H9 (cell line): ENCODE data around the gene SETBP1. TPM values are rescaled to one million over a fixed set of nuclear protein-coding genes. Genes with fewer than 3 reads are reported as not detected.

ENCODE experiments used
- DNase-seq: peaks from one replicate; pipeline ENCODE4 v3.0.0-alpha.2; 2017
- H2AFZ ChIP-seq: one replicate; pipeline ENCODE4 v1.6.1; 2013; ENCODE audit warnings: mild to moderate bottlenecking, low read length, control low read depth, moderate library complexity
- H2AK5ac ChIP-seq: 2 replicates; pipeline ENCODE4 v1.6.1; 2013; ENCODE audit warnings: low read length, control low read depth, mixed read lengths; ENCODE audit not compliant: insufficient read length
- H2BK120ac ChIP-seq: one replicate; pipeline ENCODE4 v1.6.1; 2013; ENCODE audit warnings: low read depth, mild to moderate bottlenecking, low read length, control low read depth, inconsistent platforms; ENCODE audit not compliant: poor library complexity, severe bottlenecking
- H2BK12ac ChIP-seq: 2 replicates; pipeline ENCODE4 v1.6.1; 2013; ENCODE audit warnings: low read length, control low read depth, mixed read lengths, low read depth; ENCODE audit not compliant: insufficient read length
- H2BK15ac ChIP-seq: 2 replicates; pipeline ENCODE4 v1.6.1; 2013; ENCODE audit warnings: low read depth, low read length, control low read depth
- H2BK20ac ChIP-seq: one replicate; pipeline ENCODE4 v1.6.1; 2013; ENCODE audit warnings: low read depth, mild to moderate bottlenecking, low read length, control low read depth, inconsistent platforms; ENCODE audit not compliant: poor library complexity, severe bottlenecking
- H2BK5ac ChIP-seq: 2 replicates; pipeline ENCODE4 v1.6.1; 2013; ENCODE audit warnings: low read length, control low read depth, mixed read lengths; ENCODE audit not compliant: insufficient read length
- H3K14ac ChIP-seq: 2 replicates; pipeline ENCODE4 v1.6.1; 2013; ENCODE audit warnings: low read length, control low read depth; ENCODE audit not compliant: insufficient read depth
- H3K18ac ChIP-seq: 2 replicates; pipeline ENCODE4 v1.6.1; 2013; ENCODE audit warnings: low read depth, mild to moderate bottlenecking, mixed read lengths, low read length, control low read depth; ENCODE audit not compliant: insufficient read length
- H3K23ac ChIP-seq: 2 replicates; pipeline ENCODE4 v1.6.1; 2013; ENCODE audit warnings: low read length, control low read depth, mixed read lengths, low read depth; ENCODE audit not compliant: insufficient read length
- H3K23me2 ChIP-seq: 2 replicates; pipeline ENCODE4 v1.6.1; 2013; ENCODE audit warnings: low read depth, mild to moderate bottlenecking, mixed read lengths, low read length, control low read depth; ENCODE audit not compliant: insufficient read length, poor library complexity, severe bottlenecking
- H3K27ac ChIP-seq: 2 replicates; pipeline ENCODE4 v1.5.1; 2013; ENCODE audit warnings: low read length, control low read depth, mixed read lengths, low read depth; ENCODE audit not compliant: insufficient read length
- H3K27me3 ChIP-seq: 2 replicates; pipeline ENCODE4 v1.6.1; 2013; ENCODE audit warnings: low read length, control low read depth, inconsistent platforms; ENCODE audit not compliant: insufficient read depth
- H3K4ac ChIP-seq: 2 replicates; pipeline ENCODE4 v1.6.1; 2013; ENCODE audit warnings: low read depth, mild to moderate bottlenecking, control low read depth, inconsistent platforms, low read length, moderate library complexity
- H3K4me1 ChIP-seq: 2 replicates; pipeline ENCODE4 v1.6.1; 2013; ENCODE audit warnings: low read length, control low read depth, inconsistent platforms; ENCODE audit not compliant: insufficient read depth
- H3K4me2 ChIP-seq: 2 replicates; pipeline ENCODE4 v1.6.1; 2013; ENCODE audit warnings: low read length, control low read depth, mixed read lengths; ENCODE audit not compliant: insufficient read length, insufficient read depth
- H3K56ac ChIP-seq: 2 replicates; pipeline ENCODE4 v1.6.1; 2013; ENCODE audit warnings: low read depth, mild to moderate bottlenecking, mixed read lengths, low read length, control low read depth; ENCODE audit not compliant: insufficient read length
- H3K79me1 ChIP-seq: 2 replicates; pipeline ENCODE4 v1.6.1; 2013; ENCODE audit warnings: low read depth, mild to moderate bottlenecking, moderate library complexity, low read length, control low read depth, inconsistent platforms; ENCODE audit not compliant: insufficient read depth, poor library complexity, severe bottlenecking
- H3K79me2 ChIP-seq: 2 replicates; pipeline ENCODE4 v1.6.1; 2013; ENCODE audit warnings: low read length, control low read depth, inconsistent platforms; ENCODE audit not compliant: insufficient read depth
- H3K9ac ChIP-seq: 2 replicates; pipeline ENCODE4 v1.6.1; 2013; ENCODE audit warnings: low read length, control low read depth, mixed read lengths; ENCODE audit not compliant: insufficient read length; ENCODE audit errors: extremely low read depth
- H3K9me3 ChIP-seq: one replicate; pipeline ENCODE4 v1.6.1; 2013; ENCODE audit warnings: low read depth, low read length, inconsistent platforms; ENCODE audit not compliant: control insufficient read depth
- H3T11ph ChIP-seq: one replicate; pipeline ENCODE4 v1.6.1; 2013; ENCODE audit warnings: mild to moderate bottlenecking, low read length, control low read depth, inconsistent platforms
- H4K20me1 ChIP-seq: one replicate; pipeline ENCODE4 v1.6.1; 2013; ENCODE audit not compliant: control insufficient read depth, insufficient read length, insufficient read depth
- H4K5ac ChIP-seq: 2 replicates; pipeline ENCODE4 v1.6.1; 2013; ENCODE audit warnings: low read depth, mild to moderate bottlenecking, mixed read lengths, low read length, control low read depth; ENCODE audit not compliant: insufficient read length
- H4K8ac ChIP-seq: replicated peaks from 2 replicates; pipeline ENCODE4 v1.6.1; 2013; ENCODE audit warnings: low read length, control low read depth, mixed read lengths, low read depth; ENCODE audit not compliant: insufficient read length
- H4K91ac ChIP-seq: 2 replicates; pipeline ENCODE4 v1.6.1; 2013; ENCODE audit warnings: low read depth, mild to moderate bottlenecking, moderate library complexity, mixed read lengths, low read length, control low read depth; ENCODE audit not compliant: insufficient read length
- H3K27ac Mint-ChIP-seq, 3 experiments: 2 replicates in 2 of 3; 3 replicates in 1 of 3; pipeline ENCODE4 v1.8.0; 2020 to 2021; ENCODE audit warnings: mixed read lengths in 3 of 3, mild to moderate bottlenecking in 1 of 3, moderate library complexity in 1 of 3
- H3K27me3 Mint-ChIP-seq: 2 replicates; pipeline ENCODE4 v1.8.0; 2021; ENCODE audit warnings: low read depth, mild to moderate bottlenecking, moderate library complexity, mixed read lengths
- H3K36me3 Mint-ChIP-seq, 3 experiments: 2 replicates in 2 of 3; 3 replicates in 1 of 3; pipeline ENCODE4 v1.8.0; 2020 to 2021; ENCODE audit warnings: low read depth in 3 of 3, mixed read lengths in 3 of 3; ENCODE audit not compliant: insufficient read depth in 1 of 3
- H3K4me1 Mint-ChIP-seq, 2 experiments: 2 replicates each; pipeline ENCODE4 v1.8.0; 2020; ENCODE audit warnings: mixed read lengths in 2 of 2
- H3K4me3 Mint-ChIP-seq, 2 experiments: 2 replicates in 1 of 2; 3 replicates in 1 of 2; pipeline ENCODE4 v1.8.0; 2020 to 2021; ENCODE audit warnings: mild to moderate bottlenecking in 2 of 2, mixed read lengths in 2 of 2, moderate library complexity in 1 of 2
- H3K9me3 Mint-ChIP-seq, 2 experiments: 2 replicates in 1 of 2; 3 replicates in 1 of 2; pipeline ENCODE4 v1.8.0; 2020; ENCODE audit warnings: mild to moderate bottlenecking in 2 of 2, mixed read lengths in 2 of 2, moderate library complexity in 1 of 2
- CTCF ChIP-seq: fragments of 200-600 bp; sonication (generic); conservative IDR thresholded peaks from 3 replicates; pipeline ENCODE4 v1.8.0; 2021; ENCODE audit warnings: antibody characterized with exemption, mild to moderate bottlenecking
- WGBS: extraction: QIAGEN DNeasy Blood & Tissue Kit; methylation state at CpG from one replicate; pipeline ENCODE4 v1.1.7; 2013; ENCODE audit warnings: missing lambda C conversion rate, low lambda C conversion rate, mixed read lengths; ENCODE audit not compliant: insufficient read length; ENCODE audit errors: extremely low coverage; 5-methylcytosine and 5-hydroxymethylcytosine counted together
- total RNA-seq: library from RNA; stranded (reverse); gene quantifications from 2 replicates; pipeline ENCODE4 v1.2.1, GENCODE V29; 2021

Gene SETBP1
- total RNA-seq, 1 experiment from 2014 or later = 4.6 TPM

DNA sequence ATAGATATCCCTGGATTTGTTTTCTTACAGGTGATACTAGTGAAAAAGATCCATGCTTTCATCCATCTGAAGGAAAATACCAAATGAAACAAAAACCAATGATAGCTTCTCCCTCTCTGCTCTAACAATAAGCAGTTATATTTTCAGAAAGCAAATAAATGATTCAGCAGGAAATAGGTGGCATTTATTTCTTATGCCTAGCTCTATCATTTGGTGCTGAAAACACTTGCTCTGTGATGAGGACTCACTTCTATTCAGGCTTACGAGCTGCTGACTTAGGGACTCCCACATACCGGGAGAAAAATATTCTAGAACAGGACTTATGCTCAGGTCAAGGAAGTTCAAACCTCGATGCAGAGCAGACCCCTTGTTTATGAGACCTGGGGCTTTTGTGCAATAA lies 142.6 kb downstream of the SETBP1 start:
- no peak overlapping the region for H2BK5ac ChIP-seq
- no peak overlapping the region for H3K56ac ChIP-seq
- no peak overlapping the region for H2BK15ac ChIP-seq
- no peak overlapping the region for H3K27ac ChIP-seq
- no peak overlapping the region for H2BK20ac ChIP-seq
- H3K14ac ChIP-seq = no peak overlapping the region
- H3K9ac ChIP-seq = no peak overlapping the region
- no peak overlapping the region for H3K4ac ChIP-seq
- H3K27me3 Mint-ChIP-seq = peaks cover 6% of the 10 kb centered on the region; the same call in 1 of the 2 replicates
- H3K27ac Mint-ChIP-seq = no peak overlapping the region; a peak in 1 of 7 replicates
- H2AK5ac ChIP-seq = no peak overlapping the region
- no peak for DNase-seq
- peaks cover 2% of the 10 kb centered on the region; the same call in 1 of the 2 replicates for H3K4me1 ChIP-seq
- no CpG with 5 or more reads among the region's 3 CpGs for whole genome bisulfite sequencing
- no peak overlapping the region for H2BK12ac ChIP-seq
- no peaks in the 10 kb centered on the region for H3K23me2 ChIP-seq
- H3K4me3 Mint-ChIP-seq = no peak overlapping the region
- H3K79me2 ChIP-seq = no peaks in the 10 kb centered on the region
- no peak overlapping the region for H4K5ac ChIP-seq
- no peak overlapping the region for H3T11ph ChIP-seq
- peaks cover 32 to 58% of the 10 kb centered on the region in 2 experiments for H3K4me1 Mint-ChIP-seq
- no peaks in the 10 kb centered on the region for H3K27me3 ChIP-seq
- H4K20me1 ChIP-seq = no peaks in the 10 kb centered on the region
- no peaks in the 10 kb centered on the region for H3K9me3 ChIP-seq
- H3K79me1 ChIP-seq = no peaks in the 10 kb centered on the region
- no peak for TF ChIP-seq CTCF
- no peak overlapping the region for H4K8ac ChIP-seq
- no peak overlapping the region for H2AFZ ChIP-seq
- no peaks in the 10 kb centered on the region for H3K9me3 Mint-ChIP-seq
- H3K4me2 ChIP-seq = no peak overlapping the region
- no peak overlapping the region for H3K23ac ChIP-seq
- no peak overlapping the region for H4K91ac ChIP-seq
- no peak overlapping the region for H3K18ac ChIP-seq
- no peak overlapping the region for H2BK120ac ChIP-seq
- H3K36me3 Mint-ChIP-seq = peaks cover 0 to 1% (median 0%) of the 10 kb centered on the region in 3 experiments; a peak in 1 of 7 replicates
